ENCODE data around the gene SMAD9. TPM values are rescaled to one million over a fixed set of nuclear protein-coding genes. Genes with fewer than 3 reads are reported as not detected.

SMAD9 gene
- total and polyA plus RNA-seq, 2 experiments from 2014 or later: 3.2 to 5.8 TPM

GRCh38 chr13:36866232-36866631 is 53.8 kb downstream of the SMAD9 start:
- Histone ChIP-seq H2AFZ (no peak overlapping the region), H3K27ac (no peak overlapping the region), H3K4me3 (no peak overlapping the region), H3K27me3 (no peaks in the 10 kb centered on the region), H3K4me2 (no peak overlapping the region), H3K4me1 (ENCODE audit: insufficient read depth) (no peaks in the 10 kb centered on the region), H3K79me2 (no peaks in the 10 kb centered on the region), H4K20me1 (ENCODE audit: insufficient read depth, poor library complexity, severe bottlenecking) (no peaks in the 10 kb centered on the region), H3K9me3 (ENCODE audit: low read depth) (no peaks in the 10 kb centered on the region), H3K36me3 (replicated peaks; ENCODE audit: insufficient read depth, low read depth) (no peaks in the 10 kb centered on the region), H3K9me2 (replicated peaks; ENCODE audit: insufficient read depth) (no peaks in the 10 kb centered on the region)
- DNase-seq (ENCODE audit: low spot score): no peak
- no peak for TF ChIP-seq EZH2phosphoT487 (IDR thresholded peaks at IDR 0.05; ENCODE audit: low read depth, severe bottlenecking, unreplicated experiment)
- TF ChIP-seq CTCF (IDR thresholded peaks at IDR 0.05; ENCODE audit: poor library complexity): no peak
- TF ChIP-seq EZH2 (IDR thresholded peaks at IDR 0.05; ENCODE audit: borderline replicate concordance): no peak

- Histone ChIP-seq H3K36me3 (replicated peaks; ENCODE audit: insufficient read depth, low read depth) (no peaks in the 10 kb centered on the region), H3K27me3 (no peaks in the 10 kb centered on the region), H3K9me2 (replicated peaks; ENCODE audit: insufficient read depth) (no peaks in the 10 kb centered on the region), H4K20me1 (ENCODE audit: insufficient read depth, poor library complexity, severe bottlenecking) (no peaks in the 10 kb centered on the region), H3K4me3 (no peak overlapping the region), H3K9me3 (ENCODE audit: low read depth) (no peaks in the 10 kb centered on the region), H3K4me2 (no peak overlapping the region), H2AFZ (no peak overlapping the region), H3K79me2 (no peaks in the 10 kb centered on the region), H3K4me1 (ENCODE audit: insufficient read depth) (no peaks in the 10 kb centered on the region), H3K27ac (no peak overlapping the region)
- no peak for TF ChIP-seq EZH2 (IDR thresholded peaks at IDR 0.05; ENCODE audit: borderline replicate concordance)
- no peak for TF ChIP-seq CTCF (IDR thresholded peaks at IDR 0.05; ENCODE audit: poor library complexity)
- no peak for TF ChIP-seq EZH2phosphoT487 (IDR thresholded peaks at IDR 0.05; ENCODE audit: low read depth, severe bottlenecking, unreplicated experiment)
- no peak for DNase-seq (ENCODE audit: low spot score)
- WGBS (ENCODE audit: low lambda C conversion rate, missing lambda C conversion rate): 93% methylated on average over 5 of the region's 5 CpGs
Observed at GRCh38 chr13:36865265-36865664, 54.8 kb downstream of the SMAD9 start.

GRCh38 chr13:36862722-36863121 is 57.3 kb downstream of the SMAD9 start:
- no peaks in the 10 kb centered on the region for H4K20me1 ChIP-seq (ENCODE audit: insufficient read depth, poor library complexity, severe bottlenecking)
- no peak overlapping the region for H3K4me2 ChIP-seq
- H3K36me3 ChIP-seq (replicated peaks; ENCODE audit: insufficient read depth, low read depth): no peaks in the 10 kb centered on the region
- no peaks in the 10 kb centered on the region for H3K27me3 ChIP-seq
- TF ChIP-seq CTCF (IDR thresholded peaks at IDR 0.05; ENCODE audit: poor library complexity): no peak
- no peak for TF ChIP-seq EZH2 (IDR thresholded peaks at IDR 0.05; ENCODE audit: borderline replicate concordance)
- TF ChIP-seq EZH2phosphoT487 (IDR thresholded peaks at IDR 0.05; ENCODE audit: low read depth, severe bottlenecking, unreplicated experiment): no peak
- WGBS (ENCODE audit: low lambda C conversion rate, missing lambda C conversion rate): 79% methylated on average over 7 of the region's 7 CpGs
- H2AFZ ChIP-seq: no peak overlapping the region
- DNase-seq (ENCODE audit: low spot score): no peak
- H3K9me2 ChIP-seq (replicated peaks; ENCODE audit: insufficient read depth): no peaks in the 10 kb centered on the region
- no peaks in the 10 kb centered on the region for H3K79me2 ChIP-seq
- H3K4me3 ChIP-seq: no peak overlapping the region
- no peak overlapping the region for H3K27ac ChIP-seq
- H3K4me1 ChIP-seq (ENCODE audit: insufficient read depth): no peaks in the 10 kb centered on the region
- H3K9me3 ChIP-seq (ENCODE audit: low read depth): no peaks in the 10 kb centered on the region
